Mesodermal cell (in vitro differentiated cells): ENCODE measurements around the gene XPA.

Experiments
- H3K27ac ChIP-seq: 2 replicates; pipeline ENCODE4 v1.7.0; 2013; ENCODE audit warnings: mild to moderate bottlenecking, low read depth, low read length, moderate library complexity; ENCODE audit not compliant: severe bottlenecking
- H3K36me3 ChIP-seq: 2 replicates; pipeline ENCODE4 v1.7.1; 2013; ENCODE audit warnings: mild to moderate bottlenecking, low read length, moderate library complexity; ENCODE audit not compliant: control insufficient read depth, insufficient read depth
- H3K4me1 ChIP-seq: one replicate; pipeline ENCODE4 v1.7.1; 2013; ENCODE audit warnings: mild to moderate bottlenecking, low read length; ENCODE audit not compliant: insufficient read depth, control insufficient read depth, poor library complexity, severe bottlenecking
- H3K4me3 ChIP-seq: 2 replicates; pipeline ENCODE4 v1.7.0; 2013; ENCODE audit warnings: low read length, control low read depth, mild to moderate bottlenecking; ENCODE audit not compliant: insufficient read depth, poor library complexity, severe bottlenecking; ENCODE audit errors: extremely low read depth
- H3K9me3 ChIP-seq: 2 replicates; pipeline ENCODE4 v1.7.1; 2013; ENCODE audit warnings: mild to moderate bottlenecking, low read length, moderate library complexity; ENCODE audit not compliant: control insufficient read depth
- WGBS, 2 experiments: methylation state at CpG; one replicate each; pipeline ENCODE4 v1.1.5; 2013; ENCODE audit warnings: missing lambda C conversion rate in 2 of 2; ENCODE audit not compliant: insufficient coverage in 2 of 2; 5-methylcytosine and 5-hydroxymethylcytosine counted together

Gene XPA

GRCh38 chr9:97682242-97682641 lies 14.9 kb downstream of the XPA start:
- Histone ChIP-seq H3K9me3 (no peaks in the 10 kb centered on the region), H3K27ac (no peak overlapping the region), H3K4me3 (no peak overlapping the region), H3K36me3 (peaks cover 57% of the 10 kb centered on the region), H3K4me1 (no peaks in the 10 kb centered on the region)
- WGBS, 2 experiments, result 100% methylated on average over 1 of the region's 1 CpG; no CpG with 5 or more reads in 1 of the 2 experiments

DNA sequence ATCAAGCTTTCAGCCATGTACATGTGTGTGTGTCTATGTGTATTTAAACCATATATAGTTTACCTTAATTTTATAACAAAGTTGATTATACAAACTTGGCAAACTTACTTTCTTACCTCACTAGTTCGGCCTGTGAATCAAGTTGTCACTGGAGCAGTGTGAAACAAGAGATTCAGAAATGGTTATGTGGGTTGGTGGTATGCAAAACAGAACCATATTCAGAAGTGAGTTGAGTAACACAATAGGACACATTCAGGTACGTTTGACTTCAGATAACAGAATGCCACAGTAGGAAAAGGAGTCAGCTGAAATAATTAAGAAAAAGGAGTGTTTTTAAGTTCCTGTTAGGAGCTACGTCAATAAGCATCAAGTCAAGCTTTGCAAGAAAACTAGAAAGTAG lies 21.5 kb downstream of the XPA start:
- 80 to 82% methylated on average over 1 to 2 of the region's 3 CpGs for WGBS, 2 experiments
- no peak overlapping the region for H3K27ac ChIP-seq
- H3K4me3 ChIP-seq, result no peak overlapping the region
- H3K9me3 ChIP-seq, result no peaks in the 10 kb centered on the region
- peaks cover 79% of the 10 kb centered on the region for H3K36me3 ChIP-seq
- no peaks in the 10 kb centered on the region for H3K4me1 ChIP-seq

DNA sequence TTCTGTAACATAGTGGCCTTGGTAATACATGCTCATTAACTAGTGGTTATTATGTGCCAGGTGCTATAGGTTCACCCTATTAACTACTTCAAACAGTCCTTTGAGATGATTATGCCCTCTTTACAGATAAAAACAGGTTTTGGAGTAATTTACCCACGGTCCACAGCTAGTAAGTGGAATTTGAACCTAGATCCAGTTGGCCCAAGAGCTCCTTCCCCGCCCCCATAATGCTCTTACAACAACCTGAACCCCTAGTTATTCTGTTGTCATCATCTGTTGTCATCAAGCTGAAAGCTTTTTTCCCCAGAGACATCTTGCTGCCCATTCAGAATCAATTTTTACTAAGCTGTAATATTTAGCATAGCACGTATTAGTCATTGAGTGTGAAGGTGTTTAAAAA lies 23.2 kb downstream of the XPA start:
- Histone ChIP-seq H3K4me1 (no peaks in the 10 kb centered on the region), H3K36me3 (peaks cover 87% of the 10 kb centered on the region), H3K4me3 (no peak overlapping the region), H3K9me3 (no peaks in the 10 kb centered on the region), H3K27ac (no peak overlapping the region)
- WGBS, 2 experiments, result 86 to 90% methylated on average over 1 to 2 of the region's 3 CpGs

- no CpG with 5 or more reads among the region's 3 CpGs for WGBS, 2 experiments
Observed at GRCh38 chr9:97672403-97672802, 24.7 kb downstream of the XPA start.

GRCh38 chr9:97670586-97670985 lies 26.6 kb downstream of the XPA start:
- Histone ChIP-seq H3K27ac (no peak overlapping the region), H3K4me3 (no peak overlapping the region), H3K36me3 (peaks cover 91% of the 10 kb centered on the region), H3K4me1 (no peaks in the 10 kb centered on the region), H3K9me3 (no peaks in the 10 kb centered on the region)
- WGBS, 2 experiments, result 93% methylated on average over 3 of the region's 3 CpGs

More at GRCh38 chr9:97672403-97672802, 24.7 kb downstream of the XPA start:
- Histone ChIP-seq H3K27ac (no peak overlapping the region), H3K9me3 (no peaks in the 10 kb centered on the region), H3K4me1 (no peaks in the 10 kb centered on the region), H3K36me3 (peaks cover 91% of the 10 kb centered on the region), H3K4me3 (no peak overlapping the region)

DNA sequence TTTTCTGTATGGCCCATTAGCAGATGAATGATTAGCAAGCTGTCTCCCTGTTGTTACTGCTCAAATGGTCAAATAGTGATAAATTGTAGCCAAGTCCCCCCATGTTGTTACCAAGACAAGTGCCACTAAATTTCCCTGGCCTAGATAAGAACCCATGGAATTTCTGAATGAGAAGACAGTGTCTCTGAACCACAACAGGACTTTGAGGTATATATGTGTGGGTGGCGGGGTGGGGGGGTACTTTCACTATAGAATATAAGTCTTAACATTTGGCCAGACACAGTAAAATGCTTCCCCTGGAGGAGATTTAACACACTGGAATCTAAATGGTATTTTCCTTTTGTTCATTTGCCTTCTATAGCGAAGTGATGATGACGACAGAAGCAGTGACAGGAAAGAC lies 28.7 kb downstream of the XPA start:
- Histone ChIP-seq H3K4me3 (no peak overlapping the region), H3K4me1 (no peaks in the 10 kb centered on the region), H3K27ac (no peak overlapping the region), H3K9me3 (no peaks in the 10 kb centered on the region), H3K36me3 (peaks cover 89% of the 10 kb centered on the region)
- 95 to 100% methylated on average over 2 of the region's 3 CpGs for WGBS, 2 experiments

DNA sequence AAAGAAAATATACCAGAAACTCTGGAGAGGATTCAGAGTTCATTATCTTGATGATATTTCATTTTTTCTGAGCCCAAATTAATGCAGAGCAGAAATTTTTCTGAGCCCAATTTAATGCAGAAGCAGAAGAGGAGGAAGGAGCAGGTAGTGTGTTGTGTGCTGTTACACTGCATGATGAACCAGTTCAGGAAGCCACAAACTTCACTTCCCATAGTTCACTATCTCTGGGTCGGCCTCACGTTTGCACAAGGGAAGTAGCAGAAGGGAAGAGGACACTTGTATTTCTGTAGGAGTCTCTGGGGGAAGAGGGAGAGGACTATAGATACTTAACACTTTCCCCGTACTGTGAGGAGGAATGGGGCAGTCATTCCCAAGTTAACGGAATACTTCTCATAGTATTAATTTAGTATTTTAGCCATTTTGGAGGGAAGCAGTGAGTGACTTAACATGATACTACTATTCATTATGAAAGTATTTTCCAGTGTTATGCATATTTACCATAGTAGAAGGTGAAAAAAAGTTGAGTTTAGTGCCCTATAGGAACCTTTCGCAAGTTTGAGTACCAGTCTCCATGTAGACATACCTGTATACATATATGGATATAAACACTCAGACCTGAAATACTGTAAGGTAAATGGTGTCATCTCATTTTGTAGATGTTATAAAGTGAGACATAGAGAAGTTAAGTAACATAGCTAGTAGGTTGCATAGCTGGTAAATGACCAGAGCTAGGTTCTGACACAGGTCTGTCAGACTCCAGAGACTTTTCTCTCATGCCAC lies 30.0 kb downstream of the XPA start:
- H3K27ac ChIP-seq, result no peak overlapping the region
- no peaks in the 10 kb centered on the region for H3K9me3 ChIP-seq
- WGBS, 2 experiments, result no CpG with 5 or more reads among the region's 5 CpGs
- no peak overlapping the region for H3K4me3 ChIP-seq
- peaks cover 84% of the 10 kb centered on the region for H3K36me3 ChIP-seq
- no peaks in the 10 kb centered on the region for H3K4me1 ChIP-seq

GRCh38 chr9:97665742-97666141 lies 31.4 kb downstream of the XPA start:
- H3K4me1 ChIP-seq, result no peaks in the 10 kb centered on the region
- WGBS, 2 experiments, result no CpG with 5 or more reads among the region's 3 CpGs
- H3K36me3 ChIP-seq, result peaks cover 84% of the 10 kb centered on the region

DNA sequence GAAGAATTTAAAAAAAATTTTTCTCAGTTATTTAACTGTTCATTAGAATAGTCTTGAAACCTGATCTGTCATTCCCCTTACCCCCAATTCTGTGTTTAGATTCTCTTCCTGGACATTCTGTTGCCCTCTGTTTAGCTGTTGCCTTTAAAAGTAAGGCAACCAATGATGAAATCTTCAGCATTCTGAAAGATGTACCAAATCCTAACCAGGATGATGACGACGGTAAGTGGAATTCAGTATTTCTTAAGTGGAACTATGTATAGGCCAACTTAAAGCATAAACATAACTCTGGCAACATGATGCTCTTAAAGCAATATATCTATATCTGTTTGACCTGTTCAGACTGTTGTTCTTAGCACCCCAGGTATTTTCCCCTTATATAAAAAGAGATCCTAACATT lies 36.3 kb downstream of the XPA start:
- Histone ChIP-seq H3K4me3 (no peak overlapping the region), H3K36me3 (peaks cover 83% of the 10 kb centered on the region), H3K9me3 (no peaks in the 10 kb centered on the region), H3K4me1 (no peaks in the 10 kb centered on the region), H3K27ac (no peak overlapping the region)
- WGBS, 2 experiments, result no CpG with 5 or more reads among the region's 2 CpGs

More at GRCh38 chr9:97665742-97666141, 31.4 kb downstream of the XPA start:
- H3K9me3 ChIP-seq, result no peaks in the 10 kb centered on the region
- H3K4me3 ChIP-seq, result no peak overlapping the region
- H3K27ac ChIP-seq, result no peak overlapping the region

DNA sequence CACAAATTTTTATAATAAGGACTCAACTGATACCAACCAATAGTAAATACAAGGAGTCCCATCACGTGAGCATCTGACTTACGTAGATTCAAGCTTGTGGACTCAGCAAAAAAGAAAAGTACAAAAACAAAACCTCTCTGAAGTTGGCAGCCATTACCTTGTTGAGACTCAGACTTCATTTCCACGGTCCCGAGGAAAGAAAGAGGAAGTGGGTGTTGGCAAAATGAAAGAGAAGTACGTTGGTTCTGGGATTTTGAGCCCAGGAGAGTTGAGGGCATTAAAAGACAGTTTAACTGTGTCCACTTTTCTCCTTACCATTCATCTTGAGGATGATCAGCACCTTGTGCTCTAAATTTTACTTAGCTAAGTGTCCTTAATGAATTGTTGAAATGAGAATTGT lies 36.8 kb downstream of the XPA start:
- H3K36me3 ChIP-seq, result peaks cover 84% of the 10 kb centered on the region
- no peak overlapping the region for H3K27ac ChIP-seq
- no peaks in the 10 kb centered on the region for H3K4me1 ChIP-seq
- 100% methylated on average over 2 to 4 of the region's 5 CpGs for WGBS, 2 experiments
- H3K9me3 ChIP-seq, result no peaks in the 10 kb centered on the region
- no peak overlapping the region for H3K4me3 ChIP-seq

DNA sequence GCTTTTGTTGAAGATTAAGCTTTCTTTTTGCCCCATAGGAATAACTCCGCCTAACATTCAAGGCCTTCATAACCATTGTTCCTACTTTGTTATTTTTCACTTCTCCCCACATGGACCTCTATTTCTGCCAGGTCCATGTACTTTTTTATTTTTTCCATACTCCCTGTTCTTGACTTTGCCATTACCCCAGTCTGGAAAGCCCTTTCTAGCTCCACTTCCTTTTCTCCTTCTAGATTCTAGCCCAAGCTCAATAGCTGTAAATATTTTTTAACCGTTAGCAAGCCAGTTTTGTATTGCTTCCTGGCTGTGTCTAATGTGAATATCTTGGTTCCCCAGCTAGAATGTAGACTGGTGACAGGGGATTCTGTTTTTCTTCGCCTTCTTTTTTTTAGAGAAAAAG lies 37.4 kb downstream of the XPA start:
- Histone ChIP-seq H3K9me3 (no peaks in the 10 kb centered on the region), H3K27ac (no peak overlapping the region), H3K36me3 (peaks cover 84% of the 10 kb centered on the region), H3K4me1 (no peaks in the 10 kb centered on the region), H3K4me3 (no peak overlapping the region)
- WGBS, 2 experiments, result 88 to 100% methylated on average over 1 of the region's 3 CpGs
